Middle frontal gyrus (tissue), 1 donor: Measurements from ENCODE around the gene CDK10.
A peak's percentile ranks its signal among the peaks of the same experiment; 100 is the strongest.
"Not testable (repeated sequence)": the region's sequence is repeated elsewhere in the genome, so short reads cannot be mapped to it uniquely, and the experiment has no call there.

Experiments
- DNase-seq: peaks from one replicate; pipeline ENCODE4 v3.0.0-alpha.2; 2015; ENCODE audit warnings: low spot score; ENCODE audit errors: extremely low spot score

The CDK10 gene

GRCh38 chr16:89695086-89695874 lies 8.8 kb downstream of the CDK10 start:
- DNase-seq: no peak

DNA sequence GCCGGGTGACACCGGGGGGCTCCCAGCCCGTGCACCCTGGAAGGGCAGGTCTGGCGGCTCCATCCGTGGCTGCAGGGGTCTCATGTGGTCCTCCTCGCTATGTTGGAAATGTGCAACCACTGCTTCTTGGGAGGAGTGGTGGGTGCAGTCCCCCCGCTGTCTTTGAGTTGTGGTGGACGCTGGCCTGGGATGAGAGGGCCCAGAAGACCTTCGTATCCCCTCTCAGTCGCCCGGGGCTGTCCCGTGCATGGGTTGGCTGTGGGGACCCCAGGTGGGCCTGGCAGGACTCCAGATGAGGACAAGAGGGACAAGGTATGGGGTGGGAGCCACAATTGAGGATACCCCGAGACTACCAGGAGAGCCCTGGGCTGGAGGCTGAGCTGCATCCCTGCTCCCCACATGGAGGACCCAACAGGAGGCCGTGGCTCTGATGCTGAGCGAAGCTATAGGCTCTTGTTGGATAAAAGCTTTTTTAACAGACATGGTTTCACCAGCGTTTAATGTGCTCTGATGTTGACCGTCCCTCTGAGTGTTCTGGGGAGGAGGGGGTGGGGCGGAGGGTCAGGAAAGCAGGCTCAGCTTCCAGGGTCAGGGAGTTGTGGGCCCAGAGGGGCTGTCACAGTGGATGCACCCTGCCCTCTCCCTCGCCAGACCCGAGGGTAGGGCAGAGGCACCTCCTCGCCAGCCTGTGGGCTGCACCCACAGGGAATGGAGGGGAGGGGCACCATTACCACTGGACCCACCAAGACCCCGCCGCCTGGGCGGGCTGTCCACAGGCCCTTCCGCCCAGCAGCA lies 9.6 kb downstream of the CDK10 start:
- DNase-seq: no peak

DNA sequence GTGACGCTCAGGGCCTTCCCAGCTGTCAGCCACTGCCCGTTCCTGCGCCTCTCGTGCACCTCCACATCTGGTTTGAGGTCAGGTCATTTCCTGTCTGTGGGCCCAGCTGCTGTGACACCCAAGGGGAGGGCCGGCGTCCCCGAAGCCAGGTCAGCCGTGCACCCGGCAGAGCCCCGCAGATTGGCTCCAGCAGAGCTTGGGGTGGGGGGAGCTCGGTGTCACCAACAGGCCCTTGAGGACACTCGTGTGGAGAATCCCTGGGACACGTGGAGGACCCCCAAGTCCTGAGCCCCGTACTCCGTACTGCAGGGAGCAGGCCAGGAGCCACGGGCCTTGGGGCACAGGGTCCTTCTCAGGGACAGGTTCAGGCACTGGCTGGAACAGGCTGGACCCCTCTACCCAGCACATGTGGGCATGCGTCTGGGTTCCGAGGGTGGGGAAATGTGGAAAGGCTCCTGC lies 10.2 kb downstream of the CDK10 start:
- no peak for DNase-seq

DNA sequence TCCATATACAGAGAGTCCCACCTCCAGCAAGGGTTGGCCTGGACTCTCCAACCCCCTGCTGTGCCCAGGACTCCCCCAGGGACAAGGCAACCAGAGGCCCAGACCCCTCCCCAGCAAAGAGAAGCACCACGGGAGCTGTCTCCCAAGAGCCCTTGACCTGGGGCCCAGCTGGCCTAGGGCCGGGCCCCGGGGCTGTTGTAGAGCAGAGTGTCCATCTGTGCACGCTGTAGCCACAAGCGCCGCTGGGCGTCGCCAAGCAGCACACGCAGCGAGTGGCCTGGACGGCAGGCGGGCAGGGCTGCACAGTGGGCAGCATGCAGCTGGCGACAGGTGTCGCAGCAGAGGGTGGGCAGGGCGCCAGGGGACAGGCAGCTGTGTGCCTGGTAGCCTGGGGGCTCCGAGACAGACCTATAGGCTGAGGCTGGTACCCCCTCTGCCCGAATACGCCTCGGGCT lies 10.7 kb downstream of the CDK10 start:
- no peak for DNase-seq

- DNase-seq: no peak
These were observed 11.3 kb downstream of the CDK10 start for GRCh38 chr16:89697616-89698331.

DNA sequence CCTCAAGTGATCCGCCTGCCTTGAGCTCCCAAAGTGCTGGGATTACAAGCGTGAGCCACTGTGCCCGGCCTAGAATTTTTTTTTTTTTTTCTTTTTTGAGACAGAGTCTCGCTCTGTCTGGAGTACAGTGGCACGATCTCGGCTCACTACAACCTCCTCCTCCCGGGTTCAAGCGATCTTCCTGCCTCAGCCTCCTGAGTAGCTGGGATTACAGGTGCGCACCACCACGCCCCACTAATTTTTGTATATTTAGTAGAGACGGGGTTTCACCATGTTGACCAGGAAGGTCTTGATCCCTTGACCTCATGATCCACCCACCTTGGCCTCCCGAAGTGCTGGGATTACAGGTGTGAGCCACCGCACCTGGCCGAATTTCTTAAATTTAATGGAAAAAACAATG lies 12.2 kb downstream of the CDK10 start:
- DNase-seq: not testable (repeated sequence)

DNA sequence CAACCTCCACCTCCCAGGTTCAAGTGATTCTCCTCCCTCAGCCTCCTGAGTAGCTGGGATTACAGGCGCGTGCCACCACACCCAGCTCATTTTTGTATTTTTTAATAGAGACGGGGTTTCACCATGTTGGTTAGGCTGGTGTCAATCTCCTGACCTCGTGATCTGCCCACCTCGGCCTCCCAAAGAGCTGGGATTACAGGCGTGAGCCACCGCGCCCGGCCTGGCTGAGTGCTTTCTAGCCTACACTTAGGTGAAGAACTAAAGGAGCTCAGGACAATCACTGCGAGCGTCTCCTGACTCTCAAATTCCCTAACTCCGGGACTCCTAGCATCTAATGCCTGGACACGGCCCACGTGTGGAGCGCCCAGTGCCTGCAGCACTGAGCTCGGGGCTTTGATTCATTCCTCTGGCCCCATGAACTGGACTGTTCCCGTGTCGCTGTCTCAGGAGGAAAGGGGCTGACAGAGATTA lies 13.2 kb downstream of the CDK10 start:
- not testable (repeated sequence) for DNase-seq

- peak; percentile 99 for DNase-seq
These were observed 13.7 kb downstream of the CDK10 start for GRCh38 chr16:89700100-89700648.

GRCh38 chr16:89700649-89701424 lies 14.3 kb downstream of the CDK10 start:
- DNase-seq: no peak

- DNase-seq: peak; percentile 73
These were observed 15.2 kb downstream of the CDK10 start, which contains the start of gene SPATA2L for GRCh38 chr16:89701425-89702406. Gene SPATA2L (minus strand): TSS chr16:89701705. CDS start chr16:89701232, 473 bp downstream.

DNA sequence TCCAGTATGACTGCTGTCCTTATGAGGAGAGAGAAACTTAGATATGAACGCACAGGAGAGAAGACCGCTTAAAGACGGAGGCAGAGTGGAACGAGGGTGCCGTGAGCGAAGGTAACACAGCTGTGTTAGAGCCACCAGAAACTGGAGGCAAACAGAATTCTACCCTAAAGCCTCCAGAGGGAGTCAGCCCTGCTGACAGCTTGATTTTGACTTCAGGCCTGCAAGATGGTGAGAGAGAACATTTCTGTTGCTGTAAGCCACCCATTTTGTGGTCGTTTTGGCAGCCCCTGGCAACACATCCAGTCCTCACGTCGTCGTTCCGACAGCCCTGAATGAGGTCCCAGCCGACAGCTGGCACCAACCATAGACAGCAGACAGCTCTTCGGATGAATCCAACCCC lies 17.8 kb downstream of the CDK10 start:
- no peak for DNase-seq

DNA sequence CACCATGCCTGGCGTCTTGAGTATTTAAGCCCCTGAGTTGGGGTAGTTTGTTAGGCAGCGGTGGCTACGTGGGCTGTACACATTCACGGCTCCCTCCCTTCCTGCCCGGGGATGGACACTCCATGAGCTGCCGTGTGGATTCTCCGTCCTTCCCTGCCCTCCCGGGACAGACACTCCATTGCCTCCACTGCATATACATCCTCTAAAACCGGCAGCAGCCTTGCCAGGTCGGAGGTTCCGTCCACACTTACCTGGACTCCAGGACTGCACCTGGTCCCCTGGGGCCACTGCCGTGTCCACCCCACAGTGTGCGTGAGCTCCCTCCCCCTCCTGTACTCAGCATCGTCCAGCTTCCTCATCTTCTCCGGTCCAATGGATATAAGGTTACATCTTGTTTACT lies 18.5 kb downstream of the CDK10 start:
- no peak for DNase-seq

DNA sequence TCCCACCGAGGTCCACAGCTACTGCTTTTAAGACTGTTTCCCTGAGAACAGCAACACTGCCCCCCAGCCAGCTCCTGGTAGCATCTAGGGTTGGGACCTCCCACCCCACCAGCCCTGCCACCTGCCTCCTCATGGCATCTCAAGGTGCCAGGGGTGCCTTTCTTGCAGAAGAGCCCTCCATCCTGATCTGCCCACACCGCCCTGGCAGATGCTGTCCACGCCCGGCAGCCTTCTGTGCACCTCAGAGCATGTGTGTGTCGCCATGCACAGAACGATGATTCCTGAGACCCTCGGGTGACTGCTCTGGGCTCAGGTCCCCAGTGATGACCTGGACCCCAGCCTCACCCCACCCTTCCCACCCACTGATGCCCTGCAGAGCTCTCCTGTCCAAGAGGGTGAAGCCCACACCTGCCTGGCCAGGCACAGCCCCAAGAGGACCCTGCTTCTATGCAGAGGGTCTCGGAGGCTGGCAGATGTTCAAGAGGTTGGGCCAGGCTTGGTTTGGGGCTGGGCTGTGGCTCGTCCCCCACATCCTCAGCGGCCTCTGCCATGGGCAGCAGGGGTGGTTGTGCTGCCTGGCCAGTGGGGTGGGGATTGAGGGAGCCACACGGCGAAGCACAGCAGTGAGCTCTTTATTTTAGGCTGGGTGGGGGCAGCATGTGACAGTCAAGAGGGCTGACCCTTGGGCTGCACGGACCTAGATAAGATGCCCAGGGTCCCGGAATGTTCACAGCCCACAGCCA lies 20.2 kb downstream of the CDK10 start:
- DNase-seq: no peak

DNA sequence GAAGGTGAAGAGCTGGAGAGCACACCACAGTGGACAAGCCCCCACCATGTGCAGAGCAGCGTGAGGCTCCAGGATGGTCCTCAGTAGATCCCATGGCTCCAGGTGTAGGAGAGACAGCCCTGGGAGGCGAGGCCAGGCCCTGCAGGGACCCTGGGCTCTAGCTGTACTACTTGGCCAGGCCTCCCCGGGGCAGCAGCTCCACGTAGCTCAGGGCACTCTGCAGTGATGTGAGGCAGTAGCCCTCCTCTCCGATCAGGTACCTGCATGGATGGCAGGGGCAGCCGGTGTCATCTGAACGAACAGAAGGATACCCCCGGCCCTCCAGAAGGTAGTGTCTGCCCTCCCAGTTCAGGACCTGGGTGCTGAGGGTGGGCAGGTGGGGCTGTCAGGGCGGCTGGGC lies 21.2 kb downstream of the CDK10 start:
- no peak for DNase-seq

GRCh38 chr16:89708481-89708931 lies 22.0 kb downstream of the CDK10 start:
- no peak for DNase-seq

DNA sequence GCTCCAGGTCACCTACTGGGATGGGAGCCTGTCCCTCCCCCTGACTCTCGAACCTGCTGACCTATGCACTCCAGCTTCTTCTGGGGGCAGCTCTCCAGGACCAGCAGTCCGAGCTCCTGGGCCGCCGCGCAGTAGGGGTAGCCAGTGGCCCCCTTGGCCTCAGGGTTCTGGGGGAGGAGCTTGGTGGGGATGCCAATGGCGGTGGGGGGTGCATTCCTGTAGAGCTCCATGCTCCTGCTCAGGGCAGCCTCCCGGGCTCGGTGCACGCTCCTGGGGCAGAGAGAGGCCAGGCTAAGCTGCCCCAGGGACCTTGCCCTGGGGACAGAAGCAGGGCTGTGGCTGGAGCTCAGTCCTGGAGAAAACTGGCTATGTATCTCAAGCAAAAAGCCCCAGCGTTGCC lies 22.7 kb downstream of the CDK10 start:
- DNase-seq: no peak

DNA sequence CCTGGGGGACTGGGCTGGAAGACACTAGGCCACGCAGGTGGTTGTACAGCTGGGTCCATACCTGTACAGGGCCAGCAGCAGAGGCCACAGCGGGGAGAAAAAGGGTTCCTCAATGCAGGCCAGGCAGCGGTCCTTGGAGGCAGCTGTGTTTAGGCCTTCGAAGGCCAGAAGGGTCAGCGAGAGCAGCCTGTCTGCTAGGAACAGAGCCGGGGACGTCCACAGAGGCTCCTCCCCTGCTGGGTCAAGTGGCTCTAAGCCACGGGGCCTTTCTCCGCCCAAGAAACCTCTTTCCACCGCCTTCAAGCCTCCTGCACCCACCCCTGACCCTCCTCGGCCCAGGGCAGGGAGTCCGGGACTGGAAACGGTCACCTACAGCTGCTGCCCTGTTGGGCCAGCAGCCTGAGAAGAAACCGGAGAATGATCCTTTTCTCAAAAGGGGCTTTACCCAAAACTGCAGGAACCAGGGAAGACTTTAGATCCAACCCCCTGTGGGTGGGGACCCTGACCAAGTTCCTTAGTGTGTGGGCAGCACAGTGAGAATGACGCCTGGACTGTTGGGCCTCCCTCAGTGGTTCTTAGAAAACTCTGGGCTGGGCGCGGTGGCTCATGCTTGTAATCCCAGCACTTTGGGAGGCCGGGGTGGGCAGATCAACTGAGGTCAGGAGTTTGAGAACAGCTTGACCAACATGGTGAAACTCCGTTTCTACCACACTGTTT lies 23.4 kb downstream of the CDK10 start:
- DNase-seq: no peak
